Activated CD4-positive, alpha-beta T cell treated with anti-CD3 and anti-CD28 coated beads, Interleukin-2, amount 50 U/mL, for 24 hours (primary cell): ENCODE results near the gene DNAAF1.
"Not testable (repeated sequence)": the region's sequence is repeated elsewhere in the genome, so short reads cannot be mapped to it uniquely, and the experiment has no call there.

Experiments used
- DNase-seq, 2 donors: peaks; one replicate each; pipeline ENCODE4 v3.0.0-alpha.2; 2020; ENCODE audit warnings: low read depth in 1 of 2, low spot score in 1 of 2

Gene DNAAF1

GRCh38 chr16:84205123-84205522, 60.0 kb downstream of the DNAAF1 start:
- not testable (repeated sequence) for DNase-seq

GRCh38 chr16:84205976-84206691, 61.0 kb downstream of the DNAAF1 start:
- no peak for DNase-seq

- no peak for DNase-seq
These were observed 62.1 kb downstream of the DNAAF1 start for GRCh38 chr16:84207251-84207650.

GRCh38 chr16:84207879-84208278, 62.8 kb downstream of the DNAAF1 start:
- DNase-seq: no peak

GRCh38 chr16:84209989-84210388, 64.9 kb downstream of the DNAAF1 start:
- no peak for DNase-seq

GRCh38 chr16:84212154-84212553, 67.0 kb downstream of the DNAAF1 start:
- no peak for DNase-seq

- no peak for DNase-seq
These were observed 67.5 kb downstream of the DNAAF1 start for GRCh38 chr16:84212631-84213030.

- DNase-seq: no peak
These were observed 69.5 kb downstream of the DNAAF1 start for GRCh38 chr16:84214451-84215066.

- DNase-seq: no peak
These were observed 70.4 kb downstream of the DNAAF1 start for GRCh38 chr16:84215531-84215930.

- not testable (repeated sequence) for DNase-seq
These were observed 71.0 kb downstream of the DNAAF1 start for GRCh38 chr16:84216144-84216543.

- DNase-seq: no peak
These were observed 73.2 kb downstream of the DNAAF1 start for GRCh38 chr16:84218176-84218823.

- DNase-seq: no peak
These were observed 73.8 kb downstream of the DNAAF1 start for GRCh38 chr16:84218956-84219355.

- no peak for DNase-seq
These were observed 75.7 kb downstream of the DNAAF1 start for GRCh38 chr16:84220851-84221250.

- DNase-seq: no peak
These were observed 78.3 kb downstream of the DNAAF1 start for GRCh38 chr16:84223456-84223855.

- no peak for DNase-seq
These were observed 79.4 kb downstream of the DNAAF1 start for GRCh38 chr16:84224554-84224953.

- DNase-seq: no peak
These were observed 80.0 kb downstream of the DNAAF1 start for GRCh38 chr16:84225126-84225525.

- DNase-seq: no peak
These were observed 80.5 kb downstream of the DNAAF1 start for GRCh38 chr16:84225571-84225970.

GRCh38 chr16:84226026-84226425, 80.9 kb downstream of the DNAAF1 start:
- no peak for DNase-seq
